Right atrium auricular region (tissue), 2 donors: ENCODE results near the gene HERC3. TPM values are rescaled to one million over a fixed set of nuclear protein-coding genes. Genes with fewer than 3 reads are reported as not detected.
A peak's percentile ranks its signal among the peaks of the same experiment; 100 is the strongest.

Experiments
- DNase-seq: peaks from one replicate; pipeline ENCODE4 v3.0.0-alpha.2; 2019; ENCODE audit warnings: low spot score
- H3K27ac ChIP-seq, 2 donors: fragments of 200-600 bp; sonication (generic); 1 replicate in 1 of 2; 2 replicates in 1 of 2; pipeline ENCODE4 v1.5.1; 2016 to 2019
- H3K27me3 ChIP-seq, 2 donors: fragments of 200-600 bp; sonication (generic); one replicate each; pipeline versions ENCODE4 v1.5.1 to v1.6.0; 2017 to 2019
- H3K36me3 ChIP-seq: fragments of 200-600 bp; sonication (generic); one replicate; pipeline ENCODE4 v1.5.1; 2016
- H3K4me1 ChIP-seq, 2 donors: fragments of 200-600 bp; sonication (generic); one replicate each; pipeline versions ENCODE4 v1.5.1 to v1.6.0; 2017 to 2019
- H3K4me3 ChIP-seq, 2 donors: fragments of 200-600 bp; sonication (generic); 1 replicate in 1 of 2; 2 replicates in 1 of 2; pipeline ENCODE4 v1.5.1; 2017 to 2019; ENCODE audit warnings: mild to moderate bottlenecking in 1 of 2, moderate library complexity in 1 of 2
- H3K9me3 ChIP-seq, 2 donors: fragments of 200-600 bp; sonication (generic); one replicate each; pipeline ENCODE4 v1.5.1; 2019
- total RNA-seq, 2 donors: library from RNA; depleted of rRNA; stranded (reverse); fragments of >200 nt; gene quantifications; one replicate each; pipeline ENCODE4 v1.1.0, GENCODE V29; 2016
- TF ChIP-seq, protein P1 (sequence below), 2 donors: fragments of 200-600 bp; sonication (generic); IDR thresholded peaks; one replicate each; pipeline ENCODE4 v1.5.1; 2019; ENCODE audit warnings: antibody characterized with exemption in 2 of 2

HERC3 gene
- total RNA-seq, 2 donors from 2014 or later, result 27.4 to 36.2 TPM

DNA sequence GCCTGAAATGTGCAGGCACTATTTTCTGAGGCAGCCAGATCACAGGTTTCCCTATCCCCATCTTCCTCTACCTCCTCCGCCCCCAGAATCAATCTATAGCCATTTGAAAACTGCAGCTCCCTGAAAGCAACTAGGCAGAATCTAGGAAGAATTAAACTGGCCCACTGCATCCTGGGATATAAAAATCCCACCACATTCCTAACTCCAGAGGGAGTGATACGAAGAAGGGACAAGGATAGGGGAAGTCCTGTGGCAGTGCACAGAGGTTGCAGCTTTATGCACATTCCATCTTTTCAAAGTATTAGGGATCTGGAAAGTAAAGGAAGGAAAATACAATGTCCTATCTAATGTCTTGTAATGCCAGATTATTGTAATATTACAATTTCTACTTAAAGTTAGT lies 18.3 kb upstream of the HERC3 start:
- H3K27me3 ChIP-seq, result no peaks in the 10 kb centered on the region
- no peaks in the 10 kb centered on the region for H3K36me3 ChIP-seq
- no peak for DNase-seq
- H3K9me3 ChIP-seq, result no peaks in the 10 kb centered on the region
- H3K4me3 ChIP-seq, result no peak overlapping the region
- TF ChIP-seq, protein P1, sequence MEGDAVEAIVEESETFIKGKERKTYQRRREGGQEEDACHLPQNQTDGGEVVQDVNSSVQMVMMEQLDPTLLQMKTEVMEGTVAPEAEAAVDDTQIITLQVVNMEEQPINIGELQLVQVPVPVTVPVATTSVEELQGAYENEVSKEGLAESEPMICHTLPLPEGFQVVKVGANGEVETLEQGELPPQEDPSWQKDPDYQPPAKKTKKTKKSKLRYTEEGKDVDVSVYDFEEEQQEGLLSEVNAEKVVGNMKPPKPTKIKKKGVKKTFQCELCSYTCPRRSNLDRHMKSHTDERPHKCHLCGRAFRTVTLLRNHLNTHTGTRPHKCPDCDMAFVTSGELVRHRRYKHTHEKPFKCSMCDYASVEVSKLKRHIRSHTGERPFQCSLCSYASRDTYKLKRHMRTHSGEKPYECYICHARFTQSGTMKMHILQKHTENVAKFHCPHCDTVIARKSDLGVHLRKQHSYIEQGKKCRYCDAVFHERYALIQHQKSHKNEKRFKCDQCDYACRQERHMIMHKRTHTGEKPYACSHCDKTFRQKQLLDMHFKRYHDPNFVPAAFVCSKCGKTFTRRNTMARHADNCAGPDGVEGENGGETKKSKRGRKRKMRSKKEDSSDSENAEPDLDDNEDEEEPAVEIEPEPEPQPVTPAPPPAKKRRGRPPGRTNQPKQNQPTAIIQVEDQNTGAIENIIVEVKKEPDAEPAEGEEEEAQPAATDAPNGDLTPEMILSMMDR (IDR thresholded peaks at IDR 0.05), result peak in 1 of 2 donors; percentile 33
- H3K27ac ChIP-seq, result peak overlapping the region in 1 of 2 donors; percentile 45
- peaks cover 0 to 17% of the 10 kb centered on the region in 2 donors for H3K4me1 ChIP-seq

DNA sequence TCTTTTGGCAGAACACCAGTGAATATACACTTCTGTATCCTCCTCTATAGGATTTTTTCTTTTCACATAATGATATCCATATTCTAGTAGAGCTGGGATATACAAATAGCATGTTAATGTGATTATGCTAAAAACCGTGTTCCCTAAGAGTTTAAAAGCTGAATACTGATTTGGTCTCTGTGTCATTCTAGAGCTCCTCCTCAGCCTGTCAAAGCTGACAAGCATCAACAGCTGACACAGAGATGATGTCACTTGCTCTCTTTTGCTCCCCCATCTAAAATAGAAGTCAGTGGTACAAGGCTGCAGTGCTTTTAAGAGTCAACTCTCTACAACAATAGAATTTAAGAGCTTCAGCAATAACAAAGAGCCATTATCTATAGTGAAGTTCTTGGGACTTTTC lies 17.1 kb upstream of the HERC3 start:
- H3K36me3 ChIP-seq, result no peaks in the 10 kb centered on the region
- H3K27ac ChIP-seq, result peak overlapping the region in 1 of 2 donors; percentile 49
- H3K4me1 ChIP-seq, result peaks cover 0 to 17% of the 10 kb centered on the region in 2 donors
- no peak for DNase-seq
- H3K4me3 ChIP-seq, result no peak overlapping the region
- TF ChIP-seq, protein P1 (IDR thresholded peaks at IDR 0.05), result no peak
- no peaks in the 10 kb centered on the region for H3K9me3 ChIP-seq
- H3K27me3 ChIP-seq, result no peaks in the 10 kb centered on the region

DNA sequence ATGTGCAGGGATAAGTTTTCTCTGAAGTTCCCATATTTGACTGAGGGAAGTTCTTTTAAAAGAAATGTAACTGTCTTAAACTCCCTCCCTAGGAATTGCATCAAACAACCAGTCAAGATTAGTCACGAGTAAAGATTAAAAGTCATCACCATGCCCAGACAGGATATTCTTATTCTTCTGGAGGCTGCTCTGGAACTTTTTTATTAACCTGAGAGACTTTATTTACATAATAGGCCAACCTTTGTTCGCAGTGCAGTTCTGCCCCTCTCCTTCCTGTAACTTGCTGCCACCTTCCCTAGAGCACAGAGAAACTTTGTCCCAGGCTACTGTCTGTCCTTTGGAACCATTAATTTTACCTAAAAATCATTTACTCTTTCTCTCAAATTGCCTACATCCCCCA lies 9.8 kb upstream of the HERC3 start:
- Histone ChIP-seq H3K36me3 (no peaks in the 10 kb centered on the region), H3K27ac (peak overlapping the region in 1 of 2 donors; percentile 77), H3K4me3 (no peak overlapping the region), H3K27me3 (no peaks in the 10 kb centered on the region), H3K9me3 (no peaks in the 10 kb centered on the region), H3K4me1 (no peaks in the 10 kb centered on the region)
- no peak for DNase-seq
- TF ChIP-seq, protein P1 (IDR thresholded peaks at IDR 0.05), result no peak

DNA sequence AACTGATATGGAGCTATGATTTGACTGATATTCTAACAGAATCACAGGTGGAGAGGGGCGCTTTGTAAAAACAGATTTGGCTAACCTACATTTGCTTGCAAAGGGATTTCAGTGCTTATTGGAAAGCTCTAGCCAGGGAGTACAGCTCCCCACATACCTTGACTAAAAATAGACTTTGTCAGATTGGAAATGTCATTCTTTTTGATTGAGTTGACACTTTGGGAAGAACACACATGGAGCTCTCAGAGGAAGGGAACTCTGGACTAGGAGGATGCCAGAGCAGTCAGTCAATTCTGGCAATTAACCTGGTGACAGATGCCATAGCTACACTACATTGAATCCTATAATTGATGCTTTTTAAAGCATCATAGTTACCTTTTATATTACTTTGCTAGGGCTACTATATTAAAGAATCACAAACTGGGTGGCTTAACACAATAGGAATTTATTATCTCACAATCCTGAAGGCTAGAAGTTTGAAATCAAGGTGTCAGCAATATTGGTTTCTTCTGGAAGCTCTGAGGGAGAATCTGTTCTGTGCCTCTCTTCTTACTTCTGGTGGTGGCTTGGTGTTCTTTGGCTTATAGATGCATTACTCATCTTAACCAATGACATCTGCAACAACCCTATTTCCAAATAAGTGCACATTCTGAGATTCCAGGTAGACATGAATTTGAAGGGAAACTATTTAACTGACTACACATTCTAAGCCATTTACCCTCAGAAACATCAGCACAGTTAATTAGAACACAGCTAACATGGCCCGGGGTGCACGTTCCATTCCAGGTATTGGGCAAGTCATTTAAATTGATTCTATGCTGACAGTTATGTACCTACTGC lies 8.4 kb upstream of the HERC3 start:
- peak overlapping the region in 1 of 2 donors; percentile 77 for H3K27ac ChIP-seq

DNA sequence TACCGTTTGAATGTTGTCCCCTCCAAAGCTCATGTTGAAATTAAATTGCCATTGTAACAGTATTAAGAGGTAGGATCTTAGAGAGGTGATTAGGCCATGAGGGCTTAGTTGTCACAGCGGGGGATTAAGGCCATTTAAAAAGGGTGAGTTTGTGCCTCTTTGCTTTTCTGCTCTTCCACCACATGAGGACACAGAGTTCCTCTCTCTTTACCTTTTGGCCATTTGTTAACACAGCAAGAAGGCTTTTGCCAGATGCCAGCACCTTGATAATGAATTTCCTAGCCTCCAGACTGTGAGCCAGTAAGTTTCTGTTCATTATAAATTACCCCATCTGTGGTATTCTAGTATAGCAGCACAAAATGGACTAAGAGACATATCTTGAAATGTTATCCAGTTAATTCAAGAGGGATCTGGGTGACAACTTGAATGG lies 7.8 kb upstream of the HERC3 start:
- H3K36me3 ChIP-seq, result no peaks in the 10 kb centered on the region
- no peak overlapping the region for H3K4me3 ChIP-seq
- no peak for DNase-seq
- H3K27me3 ChIP-seq, result no peaks in the 10 kb centered on the region
- TF ChIP-seq, protein P1 (IDR thresholded peaks at IDR 0.05), result no peak
- H3K27ac ChIP-seq, result peak overlapping the region in 1 of 2 donors; percentile 77
- H3K9me3 ChIP-seq, result no peaks in the 10 kb centered on the region
- no peaks in the 10 kb centered on the region for H3K4me1 ChIP-seq

More for the DNA sequence above, 8.4 kb upstream of the HERC3 start:
- DNase-seq, result no peak
- Histone ChIP-seq H3K27me3 (no peaks in the 10 kb centered on the region), H3K4me1 (no peaks in the 10 kb centered on the region), H3K9me3 (no peaks in the 10 kb centered on the region), H3K36me3 (no peaks in the 10 kb centered on the region), H3K4me3 (no peak overlapping the region)
- TF ChIP-seq, protein P1 (IDR thresholded peaks at IDR 0.05), result no peak
